LNCAP (cell line): Measurements from ENCODE around the gene U2AF1L4.

Source experiments
- CTCF ChIP-seq: fragments of 450-650 bp; IDR thresholded peaks from 2 replicates; pipeline ENCODE4 v1.5.1; 2017; ENCODE audit warnings: mild to moderate bottlenecking

The U2AF1L4 gene

GRCh38 chr19:35710784-35711723, 34.2 kb downstream of the U2AF1L4 start:
- no peak for TF ChIP-seq CTCF

GRCh38 chr19:35708391-35708790, 36.8 kb downstream of the U2AF1L4 start:
- TF ChIP-seq CTCF: no peak

GRCh38 chr19:35704218-35704617, 41.0 kb downstream of the U2AF1L4 start, which contains the start of gene ZBTB32:
TSS of gene ZBTB32 (plus strand) at chr19:35704558. CDS start at chr19:35714627, 10,069 bp downstream.
- no peak for TF ChIP-seq CTCF

- TF ChIP-seq CTCF: no peak
Observed at GRCh38 chr19:35703343-35703742, 41.9 kb downstream of the U2AF1L4 start.

GRCh38 chr19:35702223-35703012, 42.8 kb downstream of the U2AF1L4 start:
- TF ChIP-seq CTCF: no peak

GRCh38 chr19:35696835-35697234, 48.4 kb downstream of the U2AF1L4 start:
- TF ChIP-seq CTCF: no peak

- TF ChIP-seq CTCF: no peak
Observed at GRCh38 chr19:35695895-35696422, 49.3 kb downstream of the U2AF1L4 start.
